K562 (cell line): ENCODE results near the gene KCNC3. TPM values are rescaled to one million over a fixed set of nuclear protein-coding genes. Genes with fewer than 3 reads are reported as not detected.
A peak's percentile ranks its signal among the peaks of the same experiment; 100 is the strongest.

Experiments
- ARID1B ChIP-seq: fragments of 450-650 bp; IDR thresholded peaks from 2 replicates; pipeline ENCODE4 v1.6.1; 2016; ENCODE audit warnings: antibody characterized with exemption, mild to moderate bottlenecking, inconsistent platforms
- ARNT ChIP-seq, 2 experiments: fragments of 450-650 bp; IDR thresholded peaks; 2 replicates each; pipeline ENCODE4 v1.6.1; 2016; ENCODE audit warnings: mild to moderate bottlenecking in 1 of 2
- CBX3 ChIP-seq, 2 experiments: IDR thresholded peaks; 1 replicate in 1 of 2; 2 replicates in 1 of 2; pipeline ENCODE4 v1.6.1; 2012; ENCODE audit warnings: inconsistent platforms in 2 of 2, low read length in 2 of 2, borderline replicate concordance in 1 of 2, control low read depth in 1 of 2
- EGR1 ChIP-seq: fragments of 450-650 bp; conservative IDR thresholded peaks from 2 replicates; pipeline ENCODE4 v1.6.1; 2017; ENCODE audit warnings: mild to moderate bottlenecking
- EZH2 ChIP-seq: IDR thresholded peaks from 2 replicates; pipeline ENCODE4 v1.6.1; 2012; ENCODE audit warnings: low read depth, mild to moderate bottlenecking, inconsistent platforms, low read length, borderline replicate concordance
- IRF1 ChIP-seq: sonication (generic); formaldehyde crosslinking; IDR thresholded peaks from 2 replicates; pipeline ENCODE4 v1.8.0; 2022; ENCODE audit warnings: missing genetic modification reagents, mild to moderate bottlenecking, borderline replicate concordance
- KDM1A ChIP-seq, 2 experiments: fragments of 450-650 bp; IDR thresholded peaks; 2 replicates each; pipeline ENCODE4 v1.6.1; 2016; ENCODE audit warnings: mild to moderate bottlenecking in 2 of 2
- KLF16 ChIP-seq: IDR thresholded peaks from 2 replicates; pipeline ENCODE4 v1.6.1; 2016; ENCODE audit warnings: antibody characterized with exemption
- MAFG ChIP-seq: fragments of 450-650 bp; conservative IDR thresholded peaks from 2 replicates; pipeline ENCODE4 v1.6.1; 2016; ENCODE audit warnings: missing genetic modification characterization, missing compliant biosample characterization
- NCOR1 ChIP-seq: fragments of 450-650 bp; IDR thresholded peaks from 2 replicates; pipeline ENCODE4 v1.6.1; 2016; ENCODE audit warnings: mild to moderate bottlenecking, moderate library complexity
- RUNX1 ChIP-seq: sonication (generic); IDR thresholded peaks from 2 replicates; pipeline ENCODE4 v1.6.1; 2016; ENCODE audit warnings: antibody characterized with exemption, low read depth
- TARDBP ChIP-seq: fragments of 450-650 bp; IDR thresholded peaks from 2 replicates; pipeline ENCODE4 v1.6.1; 2016
- TCF3 ChIP-seq: sonication (generic); formaldehyde crosslinking; IDR thresholded peaks from 2 replicates; pipeline ENCODE4 v1.4.0; 2020; ENCODE audit warnings: mild to moderate bottlenecking, missing genetic modification reagents
- TCFL5 ChIP-seq: fragments of 250-450 bp; sonication (Bioruptor Pico); conservative IDR thresholded peaks from 2 replicates; pipeline ENCODE4 v1.6.1; 2021; ENCODE audit warnings: mild to moderate bottlenecking, moderate library complexity, matching md5 sums
- ZKSCAN3 ChIP-seq: fragments of 250-450 bp; sonication (Bioruptor Pico); IDR thresholded peaks from 2 replicates; pipeline ENCODE4 v1.4.0; 2020
- ZNF140 ChIP-seq: fragments of 250-450 bp; sonication (Bioruptor Pico); IDR thresholded peaks from 2 replicates; pipeline ENCODE4 v1.8.0; 2021; ENCODE audit warnings: moderate library complexity, mild to moderate bottlenecking, inconsistent platforms
- ZNF175 ChIP-seq: fragments of 200-800 bp; sonication (Bioruptor generic); IDR thresholded peaks from 2 replicates; pipeline ENCODE4 v1.6.1; 2016; ENCODE audit warnings: low read depth, mild to moderate bottlenecking, missing genetic modification characterization, missing compliant biosample characterization
- ZNF184 ChIP-seq: sonication (generic); formaldehyde crosslinking; IDR thresholded peaks from 2 replicates; pipeline ENCODE4 v1.5.0; 2020; ENCODE audit warnings: missing genetic modification reagents
- ZNF444 ChIP-seq: fragments of 250-450 bp; sonication (Bioruptor Pico); IDR thresholded peaks from 2 replicates; pipeline ENCODE4 v1.4.0; 2020; ENCODE audit warnings: mild to moderate bottlenecking, moderate library complexity
- ZNF766 ChIP-seq: fragments of 200-800 bp; sonication (Bioruptor generic); conservative IDR thresholded peaks from 2 replicates; pipeline ENCODE4 v1.6.1; 2016; ENCODE audit warnings: missing genetic modification characterization, missing compliant biosample characterization
- polyA plus RNA-seq, 8 experiments: library from polyadenylated mRNA; depleted of rRNA in 4 of 8; stranded (reverse) in 5 of 8; unstranded in 3 of 8; fragments of >200 nt; fragmentation: Nextera tagmentation in 2 of 8; fragmentation: Illumina TruSeq in 1 of 8; extraction: Ambion mirVana in 2 of 8; extraction: Trizol in 1 of 8; gene quantifications; 2 replicates each; pipeline versions ENCODE4 v1.2.1 to v1.2.3, GENCODE V29; 2011 to 2014; ENCODE audit warnings: inconsistent platforms in 1 of 8, missing spikeins in 1 of 8
- total RNA-seq, 7 experiments: library from RNA; depleted of rRNA in 6 of 7; stranded (reverse); fragments of >200 nt in 6 of 7; fragmentation: Illumina TruSeq in 2 of 7; extraction: Trizol in 2 of 7; gene quantifications; 2 replicates each; pipeline versions ENCODE4 v1.2.1 to v1.2.3, GENCODE V29; 2011 to 2021; ENCODE audit warnings: low replicate concordance in 1 of 7
- TF ChIP-seq, protein P1 (sequence below): fragments of 450-650 bp; IDR thresholded peaks from 2 replicates; pipeline ENCODE4 v1.6.1; 2016; ENCODE audit warnings: antibody characterized with exemption
- TF ChIP-seq, protein P2 (sequence below): fragments of 200-800 bp; sonication (Bioruptor generic); IDR thresholded peaks from 2 replicates; pipeline ENCODE4 v1.6.1; 2016; ENCODE audit warnings: missing genetic modification characterization, missing compliant biosample characterization
- TF ChIP-seq, protein P3 (sequence below), 2 experiments: fragments of 250-450 bp in 1 of 2; fragments of 450-650 bp in 1 of 2; sonication (Bioruptor Pico) in 1 of 2; IDR thresholded peaks; 2 replicates each; pipeline versions ENCODE4 v1.6.1 to v1.8.0; 2016 to 2021; ENCODE audit warnings: mild to moderate bottlenecking in 2 of 2, moderate library complexity in 2 of 2, missing compliant biosample characterization in 1 of 2, missing genetic modification characterization in 1 of 2

Gene KCNC3
- total and polyA plus RNA-seq, 9 of the 15 experiments (the other 6 are each of a cell fraction or from before 2014, with no cell fraction given), result 0.03 to 26.2 (median 2.0) TPM

DNA sequence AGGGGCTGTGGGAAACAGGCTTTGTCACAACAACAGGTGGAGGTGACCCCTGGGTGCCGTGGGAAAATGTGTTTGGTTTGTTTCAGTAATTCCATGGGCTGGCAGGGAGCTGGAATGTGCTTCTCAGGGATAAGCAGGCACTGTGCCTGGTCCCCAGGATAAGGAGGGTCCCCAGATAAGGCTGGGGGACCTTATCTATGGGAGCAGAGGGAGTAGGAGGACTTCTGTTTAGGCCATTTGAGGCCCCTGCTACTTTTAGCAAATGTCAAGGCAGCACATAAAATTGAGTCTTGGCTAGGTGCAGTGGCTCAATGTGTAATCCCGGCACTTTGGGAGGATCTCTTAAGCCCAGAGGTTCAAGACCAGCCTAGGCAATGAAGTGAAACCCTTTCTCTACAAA, 59.5 kb downstream of the KCNC3 start (continued):
- TF ChIP-seq RUNX1 (peak; percentile 93; the same call in 1 of the 2 replicates), ZNF184 (CRISPR knock-in tag) (no peak), ARID1B (peak; percentile 99), ZNF444 (no peak), EGR1 (peak; percentile 54), ZNF140 (CRISPR knock-in tag) (no peak), MAFG (tag) (peak; percentile 33), ZNF766 (CRISPR knock-in tag) (peak; percentile 91), ZKSCAN3 (CRISPR knock-in tag) (no peak), NCOR1 (peak; percentile 98), IRF1 (CRISPR knock-in tag) (no peak), TCFL5 (CRISPR knock-in tag) (no peak), ARNT (IDR thresholded peaks at IDR 0.05) (0 out of 4 replicates have a peak, but pooled peaks of 1 of the 2 experiments have one; percentile 60), KDM1A (IDR thresholded peaks at IDR 0.05) (peak; percentile 81), TCF3 (CRISPR knock-in tag) (peak; percentile 100), EZH2 (0 out of 2 replicates have a peak, but pooled peaks have one; percentile 63), KLF16 (peak; percentile 97), TARDBP (peak; percentile 73; the same call in 1 of the 2 replicates), ZNF175 (CRISPR knock-in tag) (peak; percentile 91), CBX3 (IDR thresholded peaks at IDR 0.05; ENCODE audit: borderline replicate concordance in 1 of 2, low read length in 2 of 2) (peak in 1 of 2 experiments; percentile 41; a peak in 1 of 3 replicates)
- TF ChIP-seq, protein P1, sequence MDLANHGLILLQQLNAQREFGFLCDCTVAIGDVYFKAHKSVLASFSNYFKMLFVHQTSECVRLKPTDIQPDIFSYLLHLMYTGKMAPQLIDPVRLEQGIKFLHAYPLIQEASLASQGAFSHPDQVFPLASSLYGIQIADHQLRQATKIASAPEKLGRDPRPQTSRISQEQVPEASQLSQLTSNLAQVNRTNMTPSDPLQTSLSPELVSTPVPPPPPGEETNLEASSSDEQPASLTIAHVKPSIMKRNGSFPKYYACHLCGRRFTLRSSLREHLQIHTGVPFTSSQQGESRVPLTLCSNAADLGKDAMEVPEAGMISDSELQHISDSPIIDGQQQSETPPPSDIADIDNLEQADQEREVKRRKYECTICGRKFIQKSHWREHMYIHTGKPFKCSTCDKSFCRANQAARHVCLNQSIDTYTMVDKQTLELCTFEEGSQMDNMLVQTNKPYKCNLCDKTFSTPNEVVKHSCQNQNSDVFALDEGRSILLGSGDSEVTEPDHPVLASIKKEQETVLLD, result peak; percentile 68; the same call in 1 of the 2 replicates
- TF ChIP-seq, protein P2, sequence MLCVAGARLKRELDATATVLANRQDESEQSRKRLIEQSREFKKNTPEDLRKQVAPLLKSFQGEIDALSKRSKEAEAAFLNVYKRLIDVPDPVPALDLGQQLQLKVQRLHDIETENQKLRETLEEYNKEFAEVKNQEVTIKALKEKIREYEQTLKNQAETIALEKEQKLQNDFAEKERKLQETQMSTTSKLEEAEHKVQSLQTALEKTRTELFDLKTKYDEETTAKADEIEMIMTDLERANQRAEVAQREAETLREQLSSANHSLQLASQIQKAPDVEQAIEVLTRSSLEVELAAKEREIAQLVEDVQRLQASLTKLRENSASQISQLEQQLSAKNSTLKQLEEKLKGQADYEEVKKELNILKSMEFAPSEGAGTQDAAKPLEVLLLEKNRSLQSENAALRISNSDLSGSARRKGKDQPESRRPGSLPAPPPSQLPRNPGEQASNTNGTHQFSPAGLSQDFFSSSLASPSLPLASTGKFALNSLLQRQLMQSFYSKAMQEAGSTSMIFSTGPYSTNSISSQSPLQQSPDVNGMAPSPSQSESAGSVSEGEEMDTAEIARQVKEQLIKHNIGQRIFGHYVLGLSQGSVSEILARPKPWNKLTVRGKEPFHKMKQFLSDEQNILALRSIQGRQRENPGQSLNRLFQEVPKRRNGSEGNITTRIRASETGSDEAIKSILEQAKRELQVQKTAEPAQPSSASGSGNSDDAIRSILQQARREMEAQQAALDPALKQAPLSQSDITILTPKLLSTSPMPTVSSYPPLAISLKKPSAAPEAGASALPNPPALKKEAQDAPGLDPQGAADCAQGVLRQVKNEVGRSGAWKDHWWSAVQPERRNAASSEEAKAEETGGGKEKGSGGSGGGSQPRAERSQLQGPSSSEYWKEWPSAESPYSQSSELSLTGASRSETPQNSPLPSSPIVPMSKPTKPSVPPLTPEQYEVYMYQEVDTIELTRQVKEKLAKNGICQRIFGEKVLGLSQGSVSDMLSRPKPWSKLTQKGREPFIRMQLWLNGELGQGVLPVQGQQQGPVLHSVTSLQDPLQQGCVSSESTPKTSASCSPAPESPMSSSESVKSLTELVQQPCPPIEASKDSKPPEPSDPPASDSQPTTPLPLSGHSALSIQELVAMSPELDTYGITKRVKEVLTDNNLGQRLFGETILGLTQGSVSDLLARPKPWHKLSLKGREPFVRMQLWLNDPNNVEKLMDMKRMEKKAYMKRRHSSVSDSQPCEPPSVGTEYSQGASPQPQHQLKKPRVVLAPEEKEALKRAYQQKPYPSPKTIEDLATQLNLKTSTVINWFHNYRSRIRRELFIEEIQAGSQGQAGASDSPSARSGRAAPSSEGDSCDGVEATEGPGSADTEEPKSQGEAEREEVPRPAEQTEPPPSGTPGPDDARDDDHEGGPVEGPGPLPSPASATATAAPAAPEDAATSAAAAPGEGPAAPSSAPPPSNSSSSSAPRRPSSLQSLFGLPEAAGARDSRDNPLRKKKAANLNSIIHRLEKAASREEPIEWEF (CRISPR knock-in tag), result 0 out of 2 replicates have a peak, but pooled peaks have one; percentile 32
- TF ChIP-seq, protein P3, sequence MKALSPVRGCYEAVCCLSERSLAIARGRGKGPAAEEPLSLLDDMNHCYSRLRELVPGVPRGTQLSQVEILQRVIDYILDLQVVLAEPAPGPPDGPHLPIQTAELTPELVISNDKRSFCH (CRISPR knock-in tag; IDR thresholded peaks at IDR 0.05), result no peak
- TF ChIP-seq, protein P3 (tag; IDR thresholded peaks at IDR 0.05), result peak; percentile 99
